GM12873 (cell line): ENCODE data around the gene ITCH.

Experiments used
- TF ChIP-seq, protein P1 (sequence below): IDR thresholded peaks from 2 replicates; pipeline ENCODE4 v1.5.1; 2012; ENCODE audit warnings: low read depth, mild to moderate bottlenecking, moderate library complexity, low read length, control low read depth; ENCODE audit not compliant: insufficient read depth; ENCODE audit errors: missing control alignments

ITCH gene

DNA sequence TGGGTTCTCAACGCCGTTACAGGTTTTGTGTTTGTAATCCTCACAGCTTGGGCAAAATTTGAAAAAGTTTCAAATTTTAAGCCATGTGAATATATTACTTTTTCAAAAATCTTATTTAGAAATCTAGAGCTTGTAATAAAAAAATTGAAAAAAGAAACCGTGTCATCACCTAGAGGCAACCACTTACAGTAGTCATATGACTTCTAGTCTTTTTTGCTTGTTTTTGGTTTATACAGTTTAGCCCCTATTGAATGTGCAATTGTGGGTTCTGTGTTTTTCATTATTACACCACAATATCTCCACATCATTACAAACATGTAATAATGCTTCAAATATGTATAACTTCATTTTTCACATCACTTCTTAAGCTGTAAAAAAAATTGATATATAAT is 154.0 kb downstream of the ITCH start:
- TF ChIP-seq, protein P1, sequence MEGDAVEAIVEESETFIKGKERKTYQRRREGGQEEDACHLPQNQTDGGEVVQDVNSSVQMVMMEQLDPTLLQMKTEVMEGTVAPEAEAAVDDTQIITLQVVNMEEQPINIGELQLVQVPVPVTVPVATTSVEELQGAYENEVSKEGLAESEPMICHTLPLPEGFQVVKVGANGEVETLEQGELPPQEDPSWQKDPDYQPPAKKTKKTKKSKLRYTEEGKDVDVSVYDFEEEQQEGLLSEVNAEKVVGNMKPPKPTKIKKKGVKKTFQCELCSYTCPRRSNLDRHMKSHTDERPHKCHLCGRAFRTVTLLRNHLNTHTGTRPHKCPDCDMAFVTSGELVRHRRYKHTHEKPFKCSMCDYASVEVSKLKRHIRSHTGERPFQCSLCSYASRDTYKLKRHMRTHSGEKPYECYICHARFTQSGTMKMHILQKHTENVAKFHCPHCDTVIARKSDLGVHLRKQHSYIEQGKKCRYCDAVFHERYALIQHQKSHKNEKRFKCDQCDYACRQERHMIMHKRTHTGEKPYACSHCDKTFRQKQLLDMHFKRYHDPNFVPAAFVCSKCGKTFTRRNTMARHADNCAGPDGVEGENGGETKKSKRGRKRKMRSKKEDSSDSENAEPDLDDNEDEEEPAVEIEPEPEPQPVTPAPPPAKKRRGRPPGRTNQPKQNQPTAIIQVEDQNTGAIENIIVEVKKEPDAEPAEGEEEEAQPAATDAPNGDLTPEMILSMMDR = no peak

GRCh38 chr20:34522969-34523871 is 160.1 kb downstream of the ITCH start:
- TF ChIP-seq, protein P1 = peak; percentile 88

- TF ChIP-seq, protein P1 = no peak
Measured at GRCh38 chr20:34524426-34524825, 161.4 kb downstream of the ITCH start.

GRCh38 chr20:34525342-34525708 is 162.3 kb downstream of the ITCH start:
- TF ChIP-seq, protein P1 = no peak

DNA sequence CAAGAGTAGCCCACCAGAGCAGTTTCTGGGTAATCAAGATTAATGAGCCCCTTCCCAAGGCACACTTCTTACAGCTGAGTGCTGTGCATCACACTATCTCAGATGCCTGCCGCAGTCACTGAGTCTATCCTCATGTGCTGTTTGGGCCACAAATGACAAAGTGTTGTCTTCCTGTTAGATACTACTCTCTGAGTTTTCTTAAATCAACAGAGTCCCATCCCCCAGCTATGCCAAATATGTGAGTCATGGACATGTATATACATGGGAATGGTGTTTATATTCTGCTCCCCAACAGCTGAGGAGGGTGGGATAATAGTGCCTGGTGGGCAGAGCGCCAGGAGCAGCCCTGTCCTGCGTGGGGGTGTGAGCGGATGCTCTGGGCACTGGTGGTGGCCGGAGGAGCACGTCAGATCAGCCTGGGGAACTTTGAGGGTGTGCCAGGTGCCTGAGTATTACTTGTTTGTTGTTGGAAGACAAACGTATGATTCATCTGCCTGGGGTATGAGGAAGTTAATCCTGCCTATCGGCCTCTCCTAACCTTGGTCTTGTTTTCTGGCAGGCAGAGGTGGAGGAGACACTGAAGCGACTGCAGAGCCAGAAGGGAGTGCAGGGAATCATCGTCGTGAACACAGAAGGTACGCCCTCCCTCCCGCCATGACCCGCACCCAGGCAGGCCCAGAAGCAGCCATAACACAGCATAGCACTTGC is 162.8 kb downstream of the ITCH start:
- TF ChIP-seq, protein P1 = no peak

GRCh38 chr20:34526466-34526865 is 163.4 kb downstream of the ITCH start:
- TF ChIP-seq, protein P1 = no peak

- TF ChIP-seq, protein P1 = no peak
Measured at GRCh38 chr20:34527016-34527415, 163.9 kb downstream of the ITCH start.
